ENCODE data around the gene KIF18A. TPM values are rescaled to one million over a fixed set of nuclear protein-coding genes. Genes with fewer than 3 reads are reported as not detected.

KIF18A gene
- total and polyA plus RNA-seq, 9 of the 15 experiments (the other 6 are each of a cell fraction or from before 2014, with no cell fraction given) = 15.1 to 36.1 (median 24.3) TPM

DNA sequence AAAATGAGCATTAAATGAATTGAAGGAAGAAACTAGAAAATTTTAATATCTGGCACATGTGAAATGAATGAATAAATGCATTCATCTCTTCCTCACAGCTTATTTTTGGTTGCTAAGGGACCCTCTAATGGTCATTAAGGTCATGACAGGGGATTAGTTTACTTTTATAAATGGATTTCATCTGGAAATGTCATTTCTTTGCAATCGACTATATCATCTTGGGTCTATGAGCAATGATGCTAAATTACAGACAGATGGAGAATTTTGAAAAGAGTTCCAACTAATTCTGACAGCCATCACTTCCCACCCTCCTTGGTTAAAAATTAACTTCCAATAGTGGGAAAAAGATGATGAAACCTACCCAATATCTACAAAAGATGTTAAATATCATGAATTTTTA, 98.0 kb downstream of the KIF18A start:
- Histone ChIP-seq H3K79me2 (ENCODE audit: control insufficient read depth, insufficient read depth, low read length) (no peaks in the 10 kb centered on the region), H4K20me1 (replicated peaks; ENCODE audit: control insufficient read depth, insufficient read depth, low read length) (no peaks in the 10 kb centered on the region), H3K27me3 (ENCODE audit: control insufficient read depth in 2 of 2, insufficient read depth in 2 of 2, low read length in 2 of 2) (no peaks in the 10 kb centered on the region), H3K4me2 (ENCODE audit: insufficient read depth, low read length) (no peak overlapping the region), H3K4me1 (replicated peaks in 1 of 2; ENCODE audit: control insufficient read depth in 2 of 2, insufficient read depth in 2 of 2, low read length in 2 of 2) (no peaks in the 10 kb centered on the region), H3K27ac (ENCODE audit: extremely low read depth, low read depth, low read length) (no peak overlapping the region), H3K9me1 (ENCODE audit: control insufficient read depth, insufficient read depth, low read length) (no peaks in the 10 kb centered on the region), H3K36me3 (ENCODE audit: control insufficient read depth, insufficient read depth, low read length) (no peaks in the 10 kb centered on the region; the same call in 2 of the 3 replicates), H3K9me3 (replicated peaks; ENCODE audit: control insufficient read depth, insufficient read depth, low read depth, low read length) (no peaks in the 10 kb centered on the region), H2AFZ (ENCODE audit: low read depth, low read length) (no peak overlapping the region), H3K9ac (ENCODE audit: insufficient read depth in 1 of 2, low read depth in 2 of 2, low read length in 2 of 2) (no peak overlapping the region), H3K4me3 (no peak overlapping the region)
- CTCF ChIA-PET (ENCODE audit: low intra/inter-chr PET ratio) = no interaction called here
- 23% methylated on average over 1 of the region's 1 CpG for WGBS (ENCODE audit: insufficient coverage, low coverage, missing lambda C conversion rate)
- no peak for TF ChIP-seq OTX1 (CRISPR knock-in tag; IDR thresholded peaks at IDR 0.05)
- TF ChIP-seq, protein P1, sequence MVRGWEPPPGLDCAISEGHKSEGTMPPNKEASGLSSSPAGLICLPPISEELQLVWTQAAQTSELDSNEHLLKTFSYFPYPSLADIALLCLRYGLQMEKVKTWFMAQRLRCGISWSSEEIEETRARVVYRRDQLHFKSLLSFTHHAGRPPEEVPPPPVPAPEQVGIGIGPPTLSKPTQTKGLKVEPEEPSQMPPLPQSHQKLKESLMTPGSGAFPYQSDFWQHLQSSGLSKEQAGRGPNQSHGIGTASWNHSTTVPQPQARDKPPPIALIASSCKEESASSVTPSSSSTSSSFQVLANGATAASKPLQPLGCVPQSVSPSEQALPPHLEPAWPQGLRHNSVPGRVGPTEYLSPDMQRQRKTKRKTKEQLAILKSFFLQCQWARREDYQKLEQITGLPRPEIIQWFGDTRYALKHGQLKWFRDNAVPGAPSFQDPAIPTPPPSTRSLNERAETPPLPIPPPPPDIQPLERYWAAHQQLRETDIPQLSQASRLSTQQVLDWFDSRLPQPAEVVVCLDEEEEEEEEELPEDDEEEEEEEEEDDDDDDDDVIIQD (CRISPR knock-in tag; IDR thresholded peaks at IDR 0.05) = no peak
- TF ChIP-seq ZNF12 (CRISPR knock-in tag; IDR thresholded peaks at IDR 0.05) = no peak
- no peak for TF ChIP-seq TBL1XR1 (IDR thresholded peaks at IDR 0.05; ENCODE audit: low read length in 2 of 2)
- TF ChIP-seq ZNF830 (CRISPR knock-in tag; IDR thresholded peaks at IDR 0.05) = no peak
- no peak for TF ChIP-seq TSC22D4 (tag; IDR thresholded peaks at IDR 0.05)
- TF ChIP-seq HMG20B (CRISPR knock-in tag; IDR thresholded peaks at IDR 0.05) = no peak
- TF ChIP-seq, protein P2, sequence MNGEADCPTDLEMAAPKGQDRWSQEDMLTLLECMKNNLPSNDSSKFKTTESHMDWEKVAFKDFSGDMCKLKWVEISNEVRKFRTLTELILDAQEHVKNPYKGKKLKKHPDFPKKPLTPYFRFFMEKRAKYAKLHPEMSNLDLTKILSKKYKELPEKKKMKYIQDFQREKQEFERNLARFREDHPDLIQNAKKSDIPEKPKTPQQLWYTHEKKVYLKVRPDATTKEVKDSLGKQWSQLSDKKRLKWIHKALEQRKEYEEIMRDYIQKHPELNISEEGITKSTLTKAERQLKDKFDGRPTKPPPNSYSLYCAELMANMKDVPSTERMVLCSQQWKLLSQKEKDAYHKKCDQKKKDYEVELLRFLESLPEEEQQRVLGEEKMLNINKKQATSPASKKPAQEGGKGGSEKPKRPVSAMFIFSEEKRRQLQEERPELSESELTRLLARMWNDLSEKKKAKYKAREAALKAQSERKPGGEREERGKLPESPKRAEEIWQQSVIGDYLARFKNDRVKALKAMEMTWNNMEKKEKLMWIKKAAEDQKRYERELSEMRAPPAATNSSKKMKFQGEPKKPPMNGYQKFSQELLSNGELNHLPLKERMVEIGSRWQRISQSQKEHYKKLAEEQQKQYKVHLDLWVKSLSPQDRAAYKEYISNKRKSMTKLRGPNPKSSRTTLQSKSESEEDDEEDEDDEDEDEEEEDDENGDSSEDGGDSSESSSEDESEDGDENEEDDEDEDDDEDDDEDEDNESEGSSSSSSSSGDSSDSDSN (IDR thresholded peaks at IDR 0.05; ENCODE audit: borderline replicate concordance in 1 of 2, low read depth in 2 of 2, low read length in 2 of 2) = no peak
- no peak for TF ChIP-seq E2F3 (CRISPR knock-in tag; IDR thresholded peaks at IDR 0.05)
- TF ChIP-seq ZNF436 (CRISPR knock-in tag; IDR thresholded peaks at IDR 0.05) = no peak
- no peak for TF ChIP-seq SNIP1 (IDR thresholded peaks at IDR 0.05; ENCODE audit: low read depth)
- no peak for TF ChIP-seq GTF2F1 (IDR thresholded peaks at IDR 0.05; ENCODE audit: low read depth, low read length)
- intact Hi-C loops (cut with micrococcal nuclease) (no loop called here), in situ Hi-C loops (cut with MboI) (no loop called here)
- no TSS peak for BruUV-seq (replicated peaks)
- POLR2A ChIA-PET = no interaction called here
- no peak for ATAC-seq
- no peak for FAIRE-seq
- DNase-seq (ENCODE audit: extremely low read depth in 1 of 4, low spot score in 3 of 4) = no peak

Measured in K562 (cell line).